ENCODE results near the gene KLF3. TPM values are rescaled to one million over a fixed set of nuclear protein-coding genes. Genes with fewer than 3 reads are reported as not detected.

The KLF3 gene
- 15.5 to 16.8 TPM (median 16.4 TPM) in 3 replicates for total RNA-seq (2021)
- percentile 88 among the genes with signal in this experiment for Bru-seq, nascent RNA
- long read RNA-seq, experiment 1, full-length matches to known transcripts, result 70 of 99 reads
- long read RNA-seq, experiment 1, partial matches to known transcripts, result 6 of 99 reads
- long read RNA-seq, experiment 1, other reads (novel, unspliced or antisense), result 23 of 99 reads
- long read RNA-seq, experiment 2, full-length matches to known transcripts, result 10 of 26 reads
- long read RNA-seq, experiment 2, partial matches to known transcripts, result 5 of 26 reads
- long read RNA-seq, experiment 2, other reads (novel, unspliced or antisense), result 11 of 26 reads
- long read RNA-seq, experiment 3, partial matches to known transcripts, result 0 of 1 reads
- long read RNA-seq, experiment 3, other reads (novel, unspliced or antisense), result 1 of 1 reads

GRCh38 chr4:38663801-38664705 is at the start of gene KLF3:
KLF3 (plus strand) TSS chr4:38664199; CDS start chr4:38680626, 16,427 bp downstream.
- Mint-ChIP-seq H3K9me3 (peaks cover 4% of the 10 kb centered on the region; the same call in 1 of the 2 replicates), H3K4me3 (peak within 1 kb of the TSS; percentile 89), H3K36me3 (no peaks in the 10 kb centered on the region), H3K27me3 (ENCODE audit: low read depth) (peaks cover 33% of the 10 kb centered on the region), H3K4me1 (peaks cover 45% of the 10 kb centered on the region), H3K27ac (peak within 1 kb of the TSS; percentile 87)
- ATAC-seq (peak; percentile 34), DNase-seq (ENCODE audit: low spot score) (peak; percentile 69)
- TF ChIP-seq, protein P1, sequence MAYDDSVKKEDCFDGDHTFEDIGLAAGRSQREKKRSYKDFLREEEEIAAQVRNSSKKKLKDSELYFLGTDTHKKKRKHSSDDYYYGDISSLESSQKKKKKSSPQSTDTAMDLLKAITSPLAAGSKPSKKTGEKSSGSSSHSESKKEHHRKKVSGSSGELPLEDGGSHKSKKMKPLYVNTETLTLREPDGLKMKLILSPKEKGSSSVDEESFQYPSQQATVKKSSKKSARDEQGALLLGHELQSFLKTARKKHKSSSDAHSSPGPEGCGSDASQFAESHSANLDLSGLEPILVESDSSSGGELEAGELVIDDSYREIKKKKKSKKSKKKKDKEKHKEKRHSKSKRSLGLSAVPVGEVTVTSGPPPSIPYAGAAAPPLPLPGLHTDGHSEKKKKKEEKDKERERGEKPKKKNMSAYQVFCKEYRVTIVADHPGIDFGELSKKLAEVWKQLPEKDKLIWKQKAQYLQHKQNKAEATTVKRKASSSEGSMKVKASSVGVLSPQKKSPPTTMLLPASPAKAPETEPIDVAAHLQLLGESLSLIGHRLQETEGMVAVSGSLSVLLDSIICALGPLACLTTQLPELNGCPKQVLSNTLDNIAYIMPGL (CRISPR knock-in tag; IDR thresholded peaks at IDR 0.05), result no peak
- TF ChIP-seq ZNF416 (CRISPR knock-in tag; IDR thresholded peaks at IDR 0.05) (peak; percentile 85; the same call in 1 of the 2 replicates), PRDM15 (CRISPR knock-in tag; IDR thresholded peaks at IDR 0.05) (peak; percentile 62; the same call in 1 of the 2 replicates)
- TF ChIP-seq, protein P2, sequence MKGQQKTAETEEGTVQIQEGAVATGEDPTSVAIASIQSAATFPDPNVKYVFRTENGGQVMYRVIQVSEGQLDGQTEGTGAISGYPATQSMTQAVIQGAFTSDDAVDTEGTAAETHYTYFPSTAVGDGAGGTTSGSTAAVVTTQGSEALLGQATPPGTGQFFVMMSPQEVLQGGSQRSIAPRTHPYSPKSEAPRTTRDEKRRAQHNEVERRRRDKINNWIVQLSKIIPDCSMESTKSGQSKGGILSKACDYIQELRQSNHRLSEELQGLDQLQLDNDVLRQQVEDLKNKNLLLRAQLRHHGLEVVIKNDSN (CRISPR knock-in tag; IDR thresholded peaks at IDR 0.05), result peak; percentile 82
- TF ChIP-seq, protein P3, sequence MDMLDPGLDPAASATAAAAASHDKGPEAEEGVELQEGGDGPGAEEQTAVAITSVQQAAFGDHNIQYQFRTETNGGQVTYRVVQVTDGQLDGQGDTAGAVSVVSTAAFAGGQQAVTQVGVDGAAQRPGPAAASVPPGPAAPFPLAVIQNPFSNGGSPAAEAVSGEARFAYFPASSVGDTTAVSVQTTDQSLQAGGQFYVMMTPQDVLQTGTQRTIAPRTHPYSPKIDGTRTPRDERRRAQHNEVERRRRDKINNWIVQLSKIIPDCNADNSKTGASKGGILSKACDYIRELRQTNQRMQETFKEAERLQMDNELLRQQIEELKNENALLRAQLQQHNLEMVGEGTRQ (CRISPR knock-in tag; IDR thresholded peaks at IDR 0.05), result peak; percentile 90
- CTCF ChIA-PET, result interaction anchor here (1.4 kb wide), 1 partner anchor 11 kb away, joined by 7 read pairs; no protein-coding TSS in a partner anchor
- POLR2A ChIA-PET, result interaction anchor here (1.0 to 1.4 kb wide), 2 partner anchors 175 to 484 kb away, joined by 3 read pairs; no protein-coding TSS in a partner anchor

DNA sequence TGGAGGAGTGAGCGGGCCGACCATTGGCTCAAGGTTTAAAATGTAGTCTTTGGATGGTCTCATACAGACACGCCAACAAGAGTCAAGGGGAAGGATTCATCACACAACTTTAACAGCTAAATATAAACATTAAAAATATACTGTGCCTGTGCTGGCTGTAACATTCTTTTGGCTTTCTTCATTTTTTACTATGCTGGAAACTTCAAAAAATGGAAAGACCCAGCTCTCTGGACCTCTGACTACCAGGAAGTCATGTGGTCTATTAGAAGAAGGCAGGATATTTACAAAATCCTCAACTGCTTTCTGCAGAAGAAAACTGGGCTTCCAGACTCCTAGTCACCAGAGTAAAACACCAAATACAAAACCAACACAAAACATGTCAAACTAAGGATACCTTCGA is 49.8 kb upstream of the KLF3 start:
- DNase-seq (ENCODE audit: low spot score) (no peak), ATAC-seq (no peak)
- ChIA-PET POLR2A (no interaction called here), CTCF (no interaction called here)
- no peaks in the 10 kb centered on the region for H3K27me3 Mint-ChIP-seq (ENCODE audit: low read depth)
- H3K4me3 Mint-ChIP-seq, result no peak overlapping the region
- no peak overlapping the region for H3K27ac Mint-ChIP-seq
- peaks cover 27% of the 10 kb centered on the region for H3K4me1 Mint-ChIP-seq
- H3K36me3 Mint-ChIP-seq, result no peaks in the 10 kb centered on the region
- peaks cover 7% of the 10 kb centered on the region for H3K9me3 Mint-ChIP-seq
- no peak for TF ChIP-seq CREB1 (CRISPR knock-in tag; IDR thresholded peaks at IDR 0.05)
- TF ChIP-seq IRF2 (CRISPR knock-in tag; IDR thresholded peaks at IDR 0.05; ENCODE audit: borderline replicate concordance, low read depth), result no peak
- no peak for TF ChIP-seq NR2C2 (CRISPR knock-in tag; IDR thresholded peaks at IDR 0.05)
- no peak for TF ChIP-seq GTF2I (CRISPR knock-in tag; conservative IDR thresholded peaks at IDR 0.05)
- TF ChIP-seq ATF1 (CRISPR knock-in tag; IDR thresholded peaks at IDR 0.05), result no peak
- no peak for TF ChIP-seq RELA (CRISPR knock-in tag; IDR thresholded peaks at IDR 0.05; ENCODE audit: borderline replicate concordance)
- no peak for TF ChIP-seq ZNF512 (CRISPR knock-in tag; IDR thresholded peaks at IDR 0.05; ENCODE audit: borderline replicate concordance)
- no peak for TF ChIP-seq TEAD1 (CRISPR knock-in tag; IDR thresholded peaks at IDR 0.05)
- TF ChIP-seq NFYB (CRISPR knock-in tag; conservative IDR thresholded peaks at IDR 0.05; ENCODE audit: low read depth), result no peak
- TF ChIP-seq, protein P4, sequence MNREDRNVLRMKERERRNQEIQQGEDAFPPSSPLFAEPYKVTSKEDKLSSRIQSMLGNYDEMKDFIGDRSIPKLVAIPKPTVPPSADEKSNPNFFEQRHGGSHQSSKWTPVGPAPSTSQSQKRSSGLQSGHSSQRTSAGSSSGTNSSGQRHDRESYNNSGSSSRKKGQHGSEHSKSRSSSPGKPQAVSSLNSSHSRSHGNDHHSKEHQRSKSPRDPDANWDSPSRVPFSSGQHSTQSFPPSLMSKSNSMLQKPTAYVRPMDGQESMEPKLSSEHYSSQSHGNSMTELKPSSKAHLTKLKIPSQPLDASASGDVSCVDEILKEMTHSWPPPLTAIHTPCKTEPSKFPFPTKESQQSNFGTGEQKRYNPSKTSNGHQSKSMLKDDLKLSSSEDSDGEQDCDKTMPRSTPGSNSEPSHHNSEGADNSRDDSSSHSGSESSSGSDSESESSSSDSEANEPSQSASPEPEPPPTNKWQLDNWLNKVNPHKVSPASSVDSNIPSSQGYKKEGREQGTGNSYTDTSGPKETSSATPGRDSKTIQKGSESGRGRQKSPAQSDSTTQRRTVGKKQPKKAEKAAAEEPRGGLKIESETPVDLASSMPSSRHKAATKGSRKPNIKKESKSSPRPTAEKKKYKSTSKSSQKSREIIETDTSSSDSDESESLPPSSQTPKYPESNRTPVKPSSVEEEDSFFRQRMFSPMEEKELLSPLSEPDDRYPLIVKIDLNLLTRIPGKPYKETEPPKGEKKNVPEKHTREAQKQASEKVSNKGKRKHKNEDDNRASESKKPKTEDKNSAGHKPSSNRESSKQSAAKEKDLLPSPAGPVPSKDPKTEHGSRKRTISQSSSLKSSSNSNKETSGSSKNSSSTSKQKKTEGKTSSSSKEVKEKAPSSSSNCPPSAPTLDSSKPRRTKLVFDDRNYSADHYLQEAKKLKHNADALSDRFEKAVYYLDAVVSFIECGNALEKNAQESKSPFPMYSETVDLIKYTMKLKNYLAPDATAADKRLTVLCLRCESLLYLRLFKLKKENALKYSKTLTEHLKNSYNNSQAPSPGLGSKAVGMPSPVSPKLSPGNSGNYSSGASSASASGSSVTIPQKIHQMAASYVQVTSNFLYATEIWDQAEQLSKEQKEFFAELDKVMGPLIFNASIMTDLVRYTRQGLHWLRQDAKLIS (CRISPR knock-in tag; IDR thresholded peaks at IDR 0.05; ENCODE audit: borderline replicate concordance), result no peak
- no peak for TF ChIP-seq ZNF396 (CRISPR knock-in tag; IDR thresholded peaks at IDR 0.05; ENCODE audit: borderline replicate concordance)
- no peak for TF ChIP-seq OVOL2 (CRISPR knock-in tag; IDR thresholded peaks at IDR 0.05; ENCODE audit: borderline replicate concordance)
- TF ChIP-seq TP53 (CRISPR knock-in tag; IDR thresholded peaks at IDR 0.05), result no peak

Data from WTC11 (cell line).